PC-3 (cell line): ENCODE data around the gene PLCL2. TPM values are rescaled to one million over a fixed set of nuclear protein-coding genes. Genes with fewer than 3 reads are reported as not detected.

Experiments used
- ATAC-seq: fragments of 200-7000 bp; cut with Tn5 transposase; 2 replicates; pipeline ENCODE4 v1.9.1; 2020; ENCODE audit warnings: mild to moderate bottlenecking, moderate library complexity
- BruUV-seq: library from RNA; stranded (reverse); fragments of 400-500 nt; replicated peaks from 2 replicates; lab custom pipeline; 2021; lab: Mats Ljungman, UMichigan
- CTCF ChIA-PET: fragments of 300-600 bp; sonication (Branson Sonifier 250); formaldehyde crosslinking; loops from one replicate; lab custom pipeline; 2022; ENCODE audit warnings: antibody characterized with exemption; lab: Charles Lee
- POLR2A ChIA-PET: fragments of 300-600 bp; sonication (Branson Sonifier 250); formaldehyde crosslinking; loops from one replicate; lab custom pipeline; 2022; ENCODE audit warnings: antibody characterized with exemption; ENCODE audit not compliant: unreplicated experiment; lab: Charles Lee
- DNase-seq: peaks from one replicate; pipeline ENCODE4 v3.0.0-alpha.2; 2015
- H2AFZ ChIP-seq: fragments of 300-600 bp; sonication (generic); 2 replicates; pipeline ENCODE4 v1.6.0; 2016; ENCODE audit warnings: antibody characterized with exemption, low read length
- H3F3A ChIP-seq: fragments of 300-600 bp; sonication (generic); one replicate; pipeline ENCODE4 v1.6.0; 2017; ENCODE audit warnings: antibody characterized with exemption, low read length, control low read depth, mild to moderate bottlenecking; ENCODE audit not compliant: unreplicated experiment
- H3K27ac ChIP-seq: fragments of 300-600 bp; sonication (generic); 2 replicates; pipeline ENCODE4 v1.5.1; 2016; ENCODE audit warnings: mild to moderate bottlenecking, low read length
- H3K27me3 ChIP-seq: fragments of 300-600 bp; sonication (generic); 2 replicates; pipeline ENCODE4 v1.6.1; 2016; ENCODE audit warnings: low read length, mixed read lengths
- H3K36me3 ChIP-seq: fragments of 300-600 bp; sonication (generic); 2 replicates; pipeline ENCODE4 v1.6.1; 2016; ENCODE audit warnings: low read depth, mixed run types, low read length, mixed read lengths
- H3K4me1 ChIP-seq: fragments of 300-600 bp; sonication (generic); 2 replicates; pipeline ENCODE4 v1.5.1; 2016; ENCODE audit warnings: low read length; ENCODE audit not compliant: insufficient read depth
- H3K4me2 ChIP-seq: fragments of 300-600 bp; sonication (generic); 2 replicates; pipeline ENCODE4 v1.6.0; 2016; ENCODE audit warnings: low read length
- H3K4me3 ChIP-seq: fragments of 300-600 bp; sonication (generic); 2 replicates; pipeline ENCODE4 v1.5.1; 2016; ENCODE audit warnings: mild to moderate bottlenecking, low read length, mixed read lengths
- H3K79me2 ChIP-seq: fragments of 300-600 bp; sonication (generic); 2 replicates; pipeline ENCODE4 v1.6.1; 2017; ENCODE audit warnings: low read length, mixed read lengths
- H3K9ac ChIP-seq: fragments of 300-600 bp; sonication (generic); 2 replicates; pipeline ENCODE4 v1.6.0; 2016; ENCODE audit warnings: mild to moderate bottlenecking, low read length
- H3K9me2 ChIP-seq: fragments of 300-600 bp; sonication (generic); replicated peaks from 2 replicates; pipeline ENCODE4 v1.6.1; 2016; ENCODE audit warnings: mixed run types, low read length, mixed read lengths
- H3K9me3 ChIP-seq: fragments of 300-600 bp; sonication (generic); 2 replicates; pipeline ENCODE4 v1.6.1; 2016; ENCODE audit warnings: low read length, mixed read lengths
- H4K20me1 ChIP-seq: fragments of 300-600 bp; sonication (generic); 2 replicates; pipeline ENCODE4 v1.6.1; 2016; ENCODE audit warnings: low read length, mixed read lengths
- CTCF ChIP-seq: fragments of 300-600 bp; sonication (generic); conservative IDR thresholded peaks from 2 replicates; pipeline ENCODE4 v1.5.1; 2017; ENCODE audit warnings: antibody characterized with exemption, low read depth, mild to moderate bottlenecking, low read length
- EZH2 ChIP-seq: fragments of 300-600 bp; sonication (generic); IDR thresholded peaks from one replicate; pipeline ENCODE4 v1.6.1; 2017; ENCODE audit warnings: antibody characterized with exemption, mild to moderate bottlenecking, low read length; ENCODE audit not compliant: unreplicated experiment
- EZH2phosphoT487 ChIP-seq: fragments of 300-600 bp; sonication (generic); IDR thresholded peaks from 2 replicates; pipeline ENCODE4 v1.6.1; 2018; ENCODE audit warnings: mild to moderate bottlenecking, antibody characterized with exemption, low read length, borderline replicate concordance
- intact Hi-C: fragments of 100-400 bp; cut with micrococcal nuclease; formaldehyde crosslinking; loops from 2 replicates; pipeline ENCODE4 v1.9.0; 2023
- total RNA-seq: library from RNA; depleted of rRNA; stranded (reverse); fragments of >200 nt; gene quantifications from 2 replicates; pipeline ENCODE4 v1.2.3, GENCODE V29; 2014

PLCL2 gene
- total RNA-seq, 1 experiment from 2014 or later, result 9.8 TPM

GRCh38 chr3:16940769-16941700, 56.3 kb downstream of the PLCL2 start:
- Histone ChIP-seq H4K20me1 (no peaks in the 10 kb centered on the region), H3K79me2 (no peaks in the 10 kb centered on the region), H3K4me3 (no peak overlapping the region), H3K36me3 (no peaks in the 10 kb centered on the region), H3K27me3 (no peaks in the 10 kb centered on the region), H3K9me3 (no peaks in the 10 kb centered on the region), H3K9ac (no peak overlapping the region), H3F3A (no peaks in the 10 kb centered on the region), H3K27ac (no peak overlapping the region), H3K4me2 (no peak overlapping the region), H3K4me1 (no peaks in the 10 kb centered on the region), H2AFZ (no peak overlapping the region), H3K9me2 (no peaks in the 10 kb centered on the region)
- ATAC-seq (no peak), DNase-seq (no peak)
- intact Hi-C loops, result no loop called here
- ChIA-PET POLR2A (no interaction called here), CTCF (interaction anchor here (0.5 kb wide), 1 partner anchor 55 kb away, joined by 3 read pairs; no protein-coding TSS in a partner anchor)
- TF ChIP-seq CTCF, result no peak
- TF ChIP-seq EZH2, result no peak
- TF ChIP-seq EZH2phosphoT487, result no peak
- BruUV-seq, result no TSS peak

- H3K9me2 ChIP-seq, result no peaks in the 10 kb centered on the region
- TF ChIP-seq CTCF (no peak), EZH2phosphoT487 (no peak), EZH2 (no peak)
- no peaks in the 10 kb centered on the region for H3F3A ChIP-seq
- no peak overlapping the region for H3K27ac ChIP-seq
- no peaks in the 10 kb centered on the region for H3K79me2 ChIP-seq
- no peak overlapping the region for H3K4me3 ChIP-seq
- no peaks in the 10 kb centered on the region for H3K36me3 ChIP-seq
- DNase-seq (no peak), ATAC-seq (no peak)
- H3K27me3 ChIP-seq, result no peaks in the 10 kb centered on the region
- no peak overlapping the region for H3K4me2 ChIP-seq
- no TSS peak for BruUV-seq
- intact Hi-C loops, result no loop called here
- CTCF ChIA-PET, result no interaction called here
- H4K20me1 ChIP-seq, result no peaks in the 10 kb centered on the region
- no peak overlapping the region for H3K9ac ChIP-seq
- H2AFZ ChIP-seq, result no peak overlapping the region
- H3K9me3 ChIP-seq, result no peaks in the 10 kb centered on the region
- POLR2A ChIA-PET, result no interaction called here
- no peaks in the 10 kb centered on the region for H3K4me1 ChIP-seq
Measured at GRCh38 chr3:16942955-16943354, 58.2 kb downstream of the PLCL2 start.

- Histone ChIP-seq H3K9me2 (no peaks in the 10 kb centered on the region), H3K27ac (no peak overlapping the region), H3K4me3 (no peak overlapping the region), H2AFZ (no peak overlapping the region), H4K20me1 (no peaks in the 10 kb centered on the region), H3K36me3 (no peaks in the 10 kb centered on the region), H3K4me1 (no peaks in the 10 kb centered on the region), H3K9ac (no peak overlapping the region), H3K27me3 (no peaks in the 10 kb centered on the region), H3K79me2 (no peaks in the 10 kb centered on the region), H3K4me2 (no peak overlapping the region), H3F3A (no peaks in the 10 kb centered on the region), H3K9me3 (no peaks in the 10 kb centered on the region)
- TF ChIP-seq CTCF, result no peak
- TF ChIP-seq EZH2phosphoT487, result no peak
- no peak for TF ChIP-seq EZH2
- ATAC-seq, result no peak
- intact Hi-C loops, result no loop called here
- no peak for DNase-seq
- ChIA-PET POLR2A (no interaction called here), CTCF (no interaction called here)
- no TSS peak for BruUV-seq
Measured at GRCh38 chr3:16943857-16944256, 59.1 kb downstream of the PLCL2 start.
